PC-9 (cell line): Measurements from ENCODE around the gene LYSMD4.

Source experiments
- CTCF ChIP-seq: fragments of 200-600 bp; sonication (generic); conservative IDR thresholded peaks from 2 replicates; pipeline ENCODE4 v1.6.1; 2017; ENCODE audit warnings: mixed run types, antibody characterized with exemption, mild to moderate bottlenecking, moderate library complexity
- EZH2 ChIP-seq: fragments of 200-600 bp; sonication (generic); IDR thresholded peaks from 2 replicates; pipeline ENCODE4 v1.8.0; 2017; ENCODE audit warnings: antibody characterized with exemption, low read depth

DNA sequence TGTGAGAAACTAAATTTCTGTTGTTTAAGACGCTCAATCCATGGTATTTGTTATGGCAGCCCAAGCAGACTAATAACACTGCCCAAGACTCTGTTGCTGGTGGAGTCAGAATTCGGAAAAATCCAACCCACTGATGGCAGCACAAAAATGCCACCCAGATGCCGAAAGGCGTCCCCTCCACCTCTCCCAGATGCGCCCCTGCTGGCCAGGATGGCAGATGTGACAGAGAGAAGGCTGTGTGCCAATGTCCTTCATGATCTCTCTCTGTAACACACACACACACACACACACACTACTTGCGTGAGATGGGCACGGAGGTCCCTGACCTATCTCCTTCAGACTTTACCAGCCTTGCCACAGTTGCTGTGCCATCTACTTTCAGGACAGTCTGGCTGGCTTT lies 10.9 kb upstream of the LYSMD4 start:
- no peak for TF ChIP-seq CTCF
- TF ChIP-seq EZH2, result no peak
